HG03571 (cell line): ENCODE measurements around the gene PCDH9.
A peak's percentile ranks its signal among the peaks of the same experiment; 100 is the strongest.
"Not testable (repeated sequence)": the region's sequence is repeated elsewhere in the genome, so short reads cannot be mapped to it uniquely, and the experiment has no call there.

ENCODE experiments used
- ATAC-seq: cut with Tn5 transposase; IDR thresholded peaks from one replicate; pipeline ENCODE4 v1.9.1; 2021; ENCODE audit not compliant: unreplicated experiment

The PCDH9 gene

GRCh38 chr13:66627512-66627911 lies 602.6 kb downstream of the PCDH9 start:
- ATAC-seq = no peak

- ATAC-seq = no peak
Observed at GRCh38 chr13:66624302-66624701, 605.8 kb downstream of the PCDH9 start.

- no peak for ATAC-seq
Observed at GRCh38 chr13:66623129-66623820, 606.9 kb downstream of the PCDH9 start.

- ATAC-seq = not testable (repeated sequence)
Observed at GRCh38 chr13:66621906-66622447, 608.2 kb downstream of the PCDH9 start.

GRCh38 chr13:66618702-66619101 lies 611.4 kb downstream of the PCDH9 start:
- ATAC-seq = peak; percentile 53

- ATAC-seq = no peak
Observed at GRCh38 chr13:66617786-66618185, 612.4 kb downstream of the PCDH9 start.

GRCh38 chr13:66612983-66613382 lies 617.2 kb downstream of the PCDH9 start:
- no peak for ATAC-seq

GRCh38 chr13:66586489-66586888 lies 643.6 kb downstream of the PCDH9 start:
- no peak for ATAC-seq

- ATAC-seq = no peak
Observed at GRCh38 chr13:66585669-66586203, 644.4 kb downstream of the PCDH9 start.

GRCh38 chr13:66581675-66582074 lies 648.5 kb downstream of the PCDH9 start:
- ATAC-seq = no peak

GRCh38 chr13:66578305-66578704 lies 651.8 kb downstream of the PCDH9 start:
- ATAC-seq = no peak

GRCh38 chr13:66577358-66577757 lies 652.8 kb downstream of the PCDH9 start:
- no peak for ATAC-seq

- ATAC-seq = no peak
Observed at GRCh38 chr13:66576381-66576780, 653.8 kb downstream of the PCDH9 start.

- ATAC-seq = no peak
Observed at GRCh38 chr13:66574606-66575005, 655.5 kb downstream of the PCDH9 start.

GRCh38 chr13:66567899-66568612 lies 662.1 kb downstream of the PCDH9 start:
- no peak for ATAC-seq

GRCh38 chr13:66565279-66565678 lies 664.9 kb downstream of the PCDH9 start:
- ATAC-seq = no peak

GRCh38 chr13:66563076-66563475 lies 667.1 kb downstream of the PCDH9 start:
- ATAC-seq = no peak

GRCh38 chr13:66562054-66562453 lies 668.1 kb downstream of the PCDH9 start:
- ATAC-seq = no peak

GRCh38 chr13:66560991-66561390 lies 669.1 kb downstream of the PCDH9 start:
- ATAC-seq = no peak

- no peak for ATAC-seq
Observed at GRCh38 chr13:66560189-66560588, 669.9 kb downstream of the PCDH9 start.

GRCh38 chr13:66559093-66559492 lies 671.0 kb downstream of the PCDH9 start:
- ATAC-seq = no peak

GRCh38 chr13:66558506-66558905 lies 671.6 kb downstream of the PCDH9 start:
- ATAC-seq = no peak
